Right lung (tissue), 5 donors: ENCODE results near the gene UGT3A2. TPM values are rescaled to one million over a fixed set of nuclear protein-coding genes. Genes with fewer than 3 reads are reported as not detected.
"Not testable (repeated sequence)": the region's sequence is repeated elsewhere in the genome, so short reads cannot be mapped to it uniquely, and the experiment has no call there.

Experiments used
- DNase-seq, 2 donors: peaks; one replicate each; pipeline ENCODE4 v3.0.0-alpha.2; 2013
- polyA plus RNA-seq, 5 donors: library from polyadenylated mRNA; unstranded; fragments of 120-200 nt; gene quantifications; one replicate each; pipeline versions ENCODE4 v1.2.1 to v1.2.3, GENCODE V29; 2013; ENCODE audit warnings: inconsistent platforms in 1 of 5, low replicate concordance in 1 of 5; ENCODE audit not compliant: insufficient read length in 5 of 5, insufficient read depth in 1 of 5

UGT3A2 gene
- polyA plus RNA-seq, 5 donors: 0.06 to 0.13 (median 0.09) TPM

GRCh38 chr5:36055984-36056383 is 10.7 kb downstream of the UGT3A2 start:
- no peak for DNase-seq

- DNase-seq: no peak
Observed at GRCh38 chr5:36054647-36055046, 12.0 kb downstream of the UGT3A2 start.

- DNase-seq: no peak
Observed at GRCh38 chr5:36052538-36052937, 14.1 kb downstream of the UGT3A2 start.

- DNase-seq: no peak
Observed at GRCh38 chr5:36049949-36050348, 16.7 kb downstream of the UGT3A2 start.

- DNase-seq: no peak
Observed at GRCh38 chr5:36047384-36048160, 19.1 kb downstream of the UGT3A2 start.

- no peak for DNase-seq
Observed at GRCh38 chr5:36045895-36046294, 20.8 kb downstream of the UGT3A2 start.

GRCh38 chr5:36041537-36041845 is 25.2 kb downstream of the UGT3A2 start:
- no peak for DNase-seq

- DNase-seq: peak; percentile 51 to 55
Observed at GRCh38 chr5:36040651-36041536, 25.8 kb downstream of the UGT3A2 start.

GRCh38 chr5:36035696-36036095 is 31.0 kb downstream of the UGT3A2 start:
- no peak for DNase-seq

GRCh38 chr5:36034536-36035134 is 32.0 kb downstream of the UGT3A2 start:
- not testable (repeated sequence) for DNase-seq

- no peak for DNase-seq
Observed at GRCh38 chr5:36033486-36033885, 33.2 kb downstream of the UGT3A2 start.

GRCh38 chr5:36033047-36033446 is 33.6 kb downstream of the UGT3A2 start:
- no peak for DNase-seq

GRCh38 chr5:36031223-36031622 is 35.5 kb downstream of the UGT3A2 start:
- no peak for DNase-seq

GRCh38 chr5:36029914-36030313 is 36.8 kb downstream of the UGT3A2 start:
- DNase-seq: no peak

- no peak for DNase-seq
Observed at GRCh38 chr5:36028816-36029465, 37.7 kb downstream of the UGT3A2 start.

GRCh38 chr5:36027711-36028110 is 39.0 kb downstream of the UGT3A2 start:
- no peak for DNase-seq

GRCh38 chr5:36026706-36027465 is 39.8 kb downstream of the UGT3A2 start:
- DNase-seq: peak; percentile 29 to 38

GRCh38 chr5:36022246-36022645 is 44.4 kb downstream of the UGT3A2 start:
- DNase-seq: not testable (repeated sequence)

GRCh38 chr5:36019584-36019983 is 47.1 kb downstream of the UGT3A2 start:
- DNase-seq: not testable (repeated sequence)

- DNase-seq: no peak
Observed at GRCh38 chr5:36017622-36018021, 49.1 kb downstream of the UGT3A2 start.

GRCh38 chr5:36017004-36017403 is 49.7 kb downstream of the UGT3A2 start:
- no peak for DNase-seq
